T-cell (primary cell): ENCODE results near the gene RNASE8. TPM values are rescaled to one million over a fixed set of nuclear protein-coding genes. Genes with fewer than 3 reads are reported as not detected.
A peak's percentile ranks its signal among the peaks of the same experiment; 100 is the strongest.

Experiments
- ATAC-seq, 4 experiments: fragments of 200-7000 bp in 3 of 4; fragments of 150-1000 bp in 1 of 4; cut with Tn5 transposase; replicated peaks in 1 of 4; 1 replicate in 3 of 4; 2 replicates in 1 of 4; pipeline ENCODE4 v1.10.0; 2021; ENCODE audit warnings: moderate library complexity in 3 of 4, mild to moderate bottlenecking in 2 of 4, moderate number of reproducible peaks in 1 of 4
- CTCF ChIA-PET, 2 donors: fragments of 300-600 bp; sonication (Branson Sonifier 250); formaldehyde crosslinking; loops; one replicate each; lab custom pipeline; 2022; ENCODE audit warnings: antibody characterized with exemption in 2 of 2; lab: Charles Lee
- POLR2A ChIA-PET, 2 donors: fragments of 300-600 bp; sonication (Branson Sonifier 250); formaldehyde crosslinking; loops; one replicate each; lab custom pipeline; 2022; ENCODE audit warnings: antibody characterized with exemption in 2 of 2; lab: Charles Lee
- DNase-seq, 35 experiments: peaks; one replicate each; pipeline versions ENCODE4 v3.0.0 to v3.0.0-alpha.2; 2013 to 2023
- H3K27ac ChIP-seq: one replicate; pipeline ENCODE4 v1.5.1; 2013; ENCODE audit warnings: low read length
- H3K27me3 ChIP-seq, 2 experiments: replicated peaks in 1 of 2; 1 replicate in 1 of 2; 2 replicates in 1 of 2; pipeline versions ENCODE4 v1.6.1 to v1.7.0; 2013; ENCODE audit warnings: low read length in 1 of 2, mixed read lengths in 1 of 2; ENCODE audit not compliant: control insufficient read depth in 2 of 2, insufficient read depth in 2 of 2; ENCODE audit errors: extremely low read depth in 1 of 2
- H3K36me3 ChIP-seq, 2 donors: 1 replicate in 1 of 2; 2 replicates in 1 of 2; pipeline versions ENCODE4 v1.6.1 to v1.7.0; 2013; ENCODE audit warnings: low read length in 1 of 2; ENCODE audit not compliant: control insufficient read depth in 2 of 2, insufficient read depth in 1 of 2; ENCODE audit errors: extremely low read depth in 1 of 2
- H3K4me1 ChIP-seq, 2 experiments: 1 replicate in 1 of 2; 2 replicates in 1 of 2; pipeline versions ENCODE4 v1.6.1 to v1.7.0; 2013; ENCODE audit warnings: low read length in 2 of 2, mixed read lengths in 1 of 2; ENCODE audit not compliant: insufficient read depth in 2 of 2, control insufficient read depth in 1 of 2; ENCODE audit errors: extremely low read depth in 1 of 2
- H3K4me3 ChIP-seq, 2 donors: 1 replicate in 1 of 2; 2 replicates in 1 of 2; pipeline versions ENCODE4 v1.5.1 to v1.7.0; 2013; ENCODE audit warnings: mild to moderate bottlenecking in 2 of 2, low read length in 1 of 2, moderate library complexity in 1 of 2; ENCODE audit not compliant: control insufficient read depth in 1 of 2; ENCODE audit errors: extremely low read depth in 1 of 2
- H3K9me3 ChIP-seq: 2 replicates; pipeline ENCODE4 v1.7.0; 2013
- H3K27ac Mint-ChIP-seq, 2 donors: one replicate each; pipeline ENCODE4 v1.8.0; 2020 to 2021; ENCODE audit warnings: mild to moderate bottlenecking in 2 of 2, mixed read lengths in 2 of 2
- H3K27me3 Mint-ChIP-seq, 2 donors: one replicate each; pipeline ENCODE4 v1.8.0; 2021 to 2022; ENCODE audit warnings: mixed read lengths in 2 of 2
- H3K36me3 Mint-ChIP-seq: one replicate; pipeline ENCODE4 v1.8.0; 2021; ENCODE audit warnings: mixed read lengths
- H3K4me1 Mint-ChIP-seq, 3 donors: one replicate each; pipeline ENCODE4 v1.8.0; 2020 to 2022; ENCODE audit warnings: mixed read lengths in 3 of 3, mild to moderate bottlenecking in 1 of 3
- H3K4me3 Mint-ChIP-seq, 3 donors: one replicate each; pipeline ENCODE4 v1.8.0; 2020 to 2022; ENCODE audit warnings: mild to moderate bottlenecking in 3 of 3, mixed read lengths in 3 of 3, moderate library complexity in 3 of 3
- H3K9me3 Mint-ChIP-seq, 3 donors: one replicate each; pipeline ENCODE4 v1.8.0; 2020 to 2022; ENCODE audit warnings: mixed read lengths in 3 of 3
- WGBS: methylation state at CpG from one replicate; pipeline ENCODE4 v1.1.5; 2013; ENCODE audit warnings: missing lambda C conversion rate; ENCODE audit not compliant: insufficient coverage; 5-methylcytosine and 5-hydroxymethylcytosine counted together
- total RNA-seq, 35 experiments: library from RNA in 6 of 35; stranded (reverse) in 6 of 35; fragments of 120-200 nt in 1 of 35; gene quantifications; one replicate each; pipeline versions ENCODE4 v1.2.1 to v1.2.4 and lab custom pipeline; 2013 to 2026

The RNASE8 gene
- total RNA-seq, 5 donors from 2014 or later (not counting 1 experiment from before 2014, with no cell fraction given), result not detected

GRCh38 chr14:21025371-21026273, 32.0 kb upstream of the RNASE8 start:
- ChIA-PET CTCF (interaction anchor here in 1 of 2 donors (0.6 kb wide), 1 partner anchor 63 kb away, joined by 3 read pairs; no protein-coding TSS in a partner anchor), POLR2A (interaction anchor here in 1 of 2 donors (0.7 to 0.9 kb wide), 2 partner anchors 11 to 25 kb away, joined by 3 to 6 read pairs; no protein-coding TSS in a partner anchor)
- ATAC-seq (no peak), DNase-seq (peak in 4 of 35 experiments; percentile 4 to 18 (median 8))
- Mint-ChIP-seq H3K27me3 (peaks cover 0 to 2% of the 10 kb centered on the region in 2 donors), H3K4me1 (peaks cover 18 to 25% (median 18%) of the 10 kb centered on the region in 3 donors), H3K27ac (peak overlapping the region in 1 of 2 donors; percentile 78), H3K9me3 (no peaks in the 10 kb centered on the region), H3K4me3 (peak overlapping the region; percentile 87 to 91 (median 89)), H3K36me3 (peaks cover 10% of the 10 kb centered on the region)
- Histone ChIP-seq H3K36me3 (no peaks in the 10 kb centered on the region), H3K27ac (peak overlapping the region; percentile 35), H3K27me3 (peaks cover 3 to 13% of the 10 kb centered on the region in 2 experiments), H3K9me3 (no peaks in the 10 kb centered on the region), H3K4me1 (peaks cover 4 to 29% of the 10 kb centered on the region in 2 experiments), H3K4me3 (peak overlapping the region; percentile 60 to 61)
- WGBS, result 12% methylated on average over 26 of the region's 58 CpGs

DNA sequence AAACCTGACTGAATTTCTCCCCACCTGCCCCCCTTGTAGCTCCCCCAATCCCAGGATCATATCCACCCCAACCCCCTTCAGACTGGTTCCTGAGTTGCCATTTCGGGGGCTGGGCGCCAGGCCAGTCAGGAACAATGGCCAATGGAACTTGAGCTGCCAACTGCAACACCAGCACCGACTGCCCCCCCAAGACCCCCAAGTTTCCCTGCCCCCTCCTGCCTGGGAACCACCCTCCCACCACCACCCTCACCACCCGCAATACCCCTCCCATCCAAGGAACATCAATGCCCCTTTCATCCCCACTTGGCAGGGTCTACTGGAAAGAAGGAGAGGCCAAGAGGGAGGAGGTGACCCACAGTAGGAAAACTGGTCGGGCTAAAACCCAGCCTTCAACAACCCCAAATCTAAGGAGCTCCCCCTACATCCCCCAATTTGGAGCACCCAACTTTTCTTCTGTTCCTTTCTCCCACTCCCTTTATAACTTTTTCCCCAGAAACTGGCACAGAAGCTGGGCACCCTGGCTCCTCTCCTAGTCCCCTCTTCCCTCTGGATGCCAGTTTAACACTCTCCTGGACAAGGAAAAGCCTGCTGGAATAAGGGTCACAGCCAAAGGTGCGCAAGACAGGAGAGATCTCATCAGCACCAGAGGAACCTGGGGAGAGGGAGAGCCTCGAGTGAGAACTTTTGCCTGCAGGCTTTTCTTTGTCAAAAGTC, 31.2 kb upstream of the RNASE8 start:
- no peak overlapping the region for H3K4me3 ChIP-seq
- ChIA-PET POLR2A (interaction anchor here in 1 of 2 donors (0.7 to 0.9 kb wide), 2 partner anchors 12 to 26 kb away, joined by 3 to 6 read pairs; no protein-coding TSS in a partner anchor), CTCF (no interaction called here)
- H3K4me3 Mint-ChIP-seq, result peak overlapping the region; percentile 87 to 91 (median 89)
- peaks cover 18 to 25% (median 18%) of the 10 kb centered on the region in 3 donors for H3K4me1 Mint-ChIP-seq
- peaks cover 4 to 29% of the 10 kb centered on the region in 2 experiments for H3K4me1 ChIP-seq
- no peaks in the 10 kb centered on the region for H3K9me3 Mint-ChIP-seq
- H3K36me3 ChIP-seq, result no peaks in the 10 kb centered on the region
- peaks cover 0 to 2% of the 10 kb centered on the region in 2 donors for H3K27me3 Mint-ChIP-seq
- ATAC-seq, result no peak
- H3K27me3 ChIP-seq, result peaks cover 3 to 15% of the 10 kb centered on the region in 2 experiments
- peak overlapping the region in 1 of 2 donors; percentile 73 for H3K27ac Mint-ChIP-seq
- H3K27ac ChIP-seq, result no peak overlapping the region
- H3K36me3 Mint-ChIP-seq, result peaks cover 5% of the 10 kb centered on the region
- WGBS, result 89% methylated on average over 4 of the region's 7 CpGs
- no peak for DNase-seq
- H3K9me3 ChIP-seq, result no peaks in the 10 kb centered on the region

DNA sequence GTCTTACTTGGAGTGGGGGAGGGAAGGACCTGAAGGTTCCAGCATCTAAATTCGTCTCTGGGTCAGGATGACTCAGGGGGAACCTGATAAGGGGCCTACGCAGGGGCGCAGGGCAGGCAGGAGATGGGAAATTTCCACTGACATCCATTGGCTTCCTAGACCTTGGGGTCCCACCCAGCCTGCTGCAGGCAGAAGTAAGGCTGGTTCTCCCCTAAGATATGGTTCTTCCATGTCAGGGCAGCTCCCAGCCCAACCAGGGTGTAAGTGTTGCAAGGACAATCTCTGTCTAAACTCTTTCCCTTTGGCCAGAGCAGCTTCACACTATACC, 30.7 kb upstream of the RNASE8 start:
- peaks cover 3 to 21% of the 10 kb centered on the region in 2 experiments for H3K27me3 ChIP-seq
- H3K27ac ChIP-seq, result no peak overlapping the region
- no peaks in the 10 kb centered on the region for H3K36me3 ChIP-seq
- Mint-ChIP-seq H3K27me3 (peaks cover 0 to 2% of the 10 kb centered on the region in 2 donors), H3K4me3 (peak overlapping the region; percentile 21 to 89 (median 45)), H3K4me1 (peaks cover 18 to 25% (median 18%) of the 10 kb centered on the region in 3 donors), H3K9me3 (no peaks in the 10 kb centered on the region), H3K27ac (peak overlapping the region in 1 of 2 donors; percentile 73), H3K36me3 (peaks cover 3% of the 10 kb centered on the region)
- POLR2A ChIA-PET, result no interaction called here
- no peak for ATAC-seq
- CTCF ChIA-PET, result no interaction called here
- H3K9me3 ChIP-seq, result no peaks in the 10 kb centered on the region
- peaks cover 4 to 29% of the 10 kb centered on the region in 2 experiments for H3K4me1 ChIP-seq
- peak in 1 of 35 experiments; percentile 3 for DNase-seq
- H3K4me3 ChIP-seq, result no peak overlapping the region
- WGBS, result 65% methylated on average over 3 of the region's 3 CpGs

DNA sequence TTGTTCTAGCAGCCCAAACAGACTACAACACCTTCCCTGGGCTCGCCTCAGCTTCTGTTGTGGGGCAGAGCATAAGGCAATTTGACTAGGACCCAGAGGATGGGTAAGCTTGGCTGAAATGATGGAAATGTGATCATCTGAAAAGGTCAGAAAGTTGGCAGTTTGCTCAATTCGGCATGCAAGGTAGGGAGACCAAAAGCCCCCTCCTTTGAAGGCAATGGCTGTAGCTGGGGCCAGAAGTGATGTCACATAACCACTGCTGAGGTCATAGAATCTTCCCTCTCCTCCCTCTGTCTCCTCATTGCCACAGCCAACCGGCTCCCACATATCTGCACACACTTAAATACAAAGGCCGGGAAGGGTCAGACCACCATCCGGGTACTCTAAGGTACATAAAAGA, 27.7 kb upstream of the RNASE8 start, which contains the start of gene TPPP2:
TSS of gene TPPP2 (plus strand) at position 301 of the 400 bp plus-strand sequence. CDS start 365 bp downstream, outside the sequence.
- ATAC-seq, result no peak
- H3K36me3 ChIP-seq, result no peaks in the 10 kb centered on the region
- H3K27me3 Mint-ChIP-seq, result no peaks in the 10 kb centered on the region
- peaks cover 0 to 14% of the 10 kb centered on the region in 2 experiments for H3K27me3 ChIP-seq
- H3K9me3 Mint-ChIP-seq, result no peaks in the 10 kb centered on the region
- no peak within 1 kb of the TSS for H3K4me3 Mint-ChIP-seq
- ChIA-PET CTCF (interaction anchor here in 1 of 2 donors (0.6 kb wide), 1 partner anchor 428 kb away, joined by 13 read pairs; no protein-coding TSS in a partner anchor), POLR2A (no interaction called here)
- H3K4me3 ChIP-seq, result no peak within 1 kb of the TSS
- no peak for DNase-seq
- WGBS, result 93% methylated on average over 2 of the region's 5 CpGs
- H3K36me3 Mint-ChIP-seq, result no peaks in the 10 kb centered on the region
- peaks cover 0 to 2% (median 1%) of the 10 kb centered on the region in 3 donors for H3K4me1 Mint-ChIP-seq
- no peak within 1 kb of the TSS for H3K27ac ChIP-seq
- peaks cover 0 to 9% of the 10 kb centered on the region in 2 experiments for H3K4me1 ChIP-seq
- no peaks in the 10 kb centered on the region for H3K9me3 ChIP-seq
- no peak within 1 kb of the TSS for H3K27ac Mint-ChIP-seq

DNA sequence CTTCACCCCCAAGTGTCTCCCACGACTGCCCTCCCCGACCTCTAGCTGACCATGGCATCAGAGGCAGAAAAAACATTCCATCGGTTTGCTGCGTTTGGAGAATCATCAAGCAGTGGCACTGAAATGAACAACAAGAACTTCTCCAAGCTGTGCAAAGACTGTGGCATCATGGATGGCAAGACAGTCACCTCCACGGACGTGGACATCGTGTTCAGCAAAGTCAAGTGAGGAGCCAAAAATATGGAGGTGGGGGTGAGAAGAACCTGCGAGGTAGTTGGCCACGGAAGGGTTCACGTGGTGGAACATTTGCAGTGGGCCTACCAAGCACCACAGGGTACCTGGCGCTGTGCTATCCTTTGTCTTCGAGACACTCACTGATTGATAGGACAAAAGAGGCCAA, 27.1 kb upstream of the RNASE8 start:
- DNase-seq (no peak), ATAC-seq (no peak)
- no peak overlapping the region for H3K27ac Mint-ChIP-seq
- no peak overlapping the region for H3K4me3 Mint-ChIP-seq
- CTCF ChIA-PET, result no interaction called here
- WGBS, result 72% methylated on average over 11 of the region's 12 CpGs
- Histone ChIP-seq H3K27me3 (peaks cover 0 to 14% of the 10 kb centered on the region in 2 experiments), H3K27ac (no peak overlapping the region), H3K36me3 (no peaks in the 10 kb centered on the region), H3K9me3 (no peaks in the 10 kb centered on the region), H3K4me3 (no peak overlapping the region), H3K4me1 (peaks cover 0 to 4% of the 10 kb centered on the region in 2 experiments)
- H3K4me1 Mint-ChIP-seq, result no peaks in the 10 kb centered on the region
- no peaks in the 10 kb centered on the region for H3K27me3 Mint-ChIP-seq
- no peaks in the 10 kb centered on the region for H3K9me3 Mint-ChIP-seq
- POLR2A ChIA-PET, result interaction anchor here in 1 of 2 donors (0.7 kb wide), 1 partner anchor 11 kb away, joined by 3 read pairs; no protein-coding TSS in a partner anchor
- H3K36me3 Mint-ChIP-seq, result no peaks in the 10 kb centered on the region
